GM18499 (cell line): Measurements from ENCODE around the gene CCNL2.
"Not testable (repeated sequence)": the region's sequence is repeated elsewhere in the genome, so short reads cannot be mapped to it uniquely, and the experiment has no call there.

Source experiments
- ATAC-seq: cut with Tn5 transposase; IDR thresholded peaks from one replicate; pipeline ENCODE4 v1.9.1; 2021; ENCODE audit warnings: moderate number of reproducible peaks; ENCODE audit not compliant: insufficient read depth, unreplicated experiment

The CCNL2 gene

GRCh38 chr1:1421147-1421906 lies 22.2 kb upstream of the CCNL2 start, which contains the start of gene ANKRD65:
ANKRD65 (minus strand) TSS chr1:1421276; CDS start chr1:1421005, 271 bp downstream.
- no peak for ATAC-seq

GRCh38 chr1:1420654-1421141 lies 21.6 kb upstream of the CCNL2 start:
- ATAC-seq: no peak

GRCh38 chr1:1419813-1420653 lies 20.9 kb upstream of the CCNL2 start:
- ATAC-seq: no peak

- ATAC-seq: no peak
These were observed 20.3 kb upstream of the CCNL2 start for GRCh38 chr1:1419363-1419812.

GRCh38 chr1:1418464-1419362 lies 19.6 kb upstream of the CCNL2 start:
- no peak for ATAC-seq

- not testable (repeated sequence) for ATAC-seq
These were observed 18.8 kb upstream of the CCNL2 start for GRCh38 chr1:1417825-1418463.

GRCh38 chr1:1417396-1417795 lies 18.3 kb upstream of the CCNL2 start:
- ATAC-seq: not testable (repeated sequence)

- no peak for ATAC-seq
These were observed 16.6 kb upstream of the CCNL2 start for GRCh38 chr1:1415751-1416150.

GRCh38 chr1:1412311-1412902 lies 13.3 kb upstream of the CCNL2 start:
- not testable (repeated sequence) for ATAC-seq

GRCh38 chr1:1411626-1412025 lies 12.5 kb upstream of the CCNL2 start:
- no peak for ATAC-seq

- not testable (repeated sequence) for ATAC-seq
These were observed 11.1 kb upstream of the CCNL2 start for GRCh38 chr1:1410238-1410637.

- ATAC-seq: no peak
These were observed 8.6 kb upstream of the CCNL2 start for GRCh38 chr1:1407636-1408318.

- peak; percentile 85 for ATAC-seq
These were observed 7.9 kb upstream of the CCNL2 start, which contains the start of gene MRPL20 for GRCh38 chr1:1406821-1407635. MRPL20 (minus strand) TSS chr1:1407293; CDS start chr1:1407217, 76 bp downstream.

GRCh38 chr1:1406101-1406820 lies 7.1 kb upstream of the CCNL2 start:
- ATAC-seq: no peak

GRCh38 chr1:1403653-1404052 lies 4.5 kb upstream of the CCNL2 start:
- no peak for ATAC-seq

- ATAC-seq: not testable (repeated sequence)
These were observed 3.8 kb upstream of the CCNL2 start for GRCh38 chr1:1402901-1403392.
